ENCODE results near the gene AMT. TPM values are rescaled to one million over a fixed set of nuclear protein-coding genes. Genes with fewer than 3 reads are reported as not detected.

The AMT gene
- total RNA-seq: 1 to 10 TPM; 4.4 to 6.0 TPM

DNA sequence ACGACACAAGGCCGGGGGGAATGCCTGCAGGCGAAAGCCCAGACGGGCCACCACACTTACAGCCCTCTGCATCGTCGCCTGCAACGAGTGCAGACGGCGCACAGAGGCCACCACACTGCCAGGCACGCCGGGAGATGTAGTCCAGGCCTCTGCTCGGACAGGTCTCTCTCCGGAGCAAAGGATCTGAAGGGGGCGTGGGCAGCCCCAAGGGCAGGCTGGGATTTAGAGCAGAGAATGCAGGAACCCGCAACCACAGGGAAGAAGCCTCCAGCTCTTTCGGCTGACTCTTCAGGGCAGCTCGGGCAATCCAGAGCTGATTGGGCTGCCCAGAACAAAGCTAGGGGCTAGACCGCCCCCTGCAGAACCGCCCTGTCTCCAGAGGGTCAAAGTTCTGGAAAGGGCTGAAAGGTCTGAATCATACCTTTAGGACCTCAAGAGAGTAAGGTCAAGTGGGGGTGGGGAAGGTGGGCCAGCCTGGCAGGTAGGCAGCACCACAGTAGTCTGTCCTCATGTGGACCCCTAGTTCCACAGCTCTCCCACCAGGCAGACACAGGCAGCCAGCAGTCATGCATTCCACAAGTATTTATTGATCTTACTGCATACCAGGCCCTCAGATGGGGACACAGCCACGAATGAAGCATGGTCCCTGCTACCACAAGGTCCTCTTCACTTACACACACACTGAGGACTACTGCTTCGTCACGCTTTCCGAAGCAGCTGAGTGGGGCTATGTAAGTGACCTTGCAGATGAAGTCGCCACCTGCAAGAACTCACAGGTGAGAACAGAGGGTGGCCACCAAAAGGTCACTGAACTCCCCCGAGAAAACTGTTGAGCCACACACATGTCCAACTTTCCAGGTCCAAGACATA, at the start of gene AMT:
TSS of gene AMT (minus strand) at position 95 of the 870 bp plus-strand sequence. CDS start at position 72, 23 bp downstream.
- Mint-ChIP-seq H3K36me3 (no peaks in the 10 kb centered on the region), H3K4me3 (no peak within 1 kb of the TSS), H3K4me1 (ENCODE audit: low read depth in 2 of 2) (peaks cover 39 to 44% of the 10 kb centered on the region in 2 donors), H3K27ac (no peak within 1 kb of the TSS), H3K27me3 (no peaks in the 10 kb centered on the region), H3K9me3 (no peaks in the 10 kb centered on the region)
- DNase-seq (ENCODE audit: low spot score) (no peak), ATAC-seq (no peak)

GRCh38 chr3:49470714-49471420, 48.6 kb upstream of the AMT start:
- H3K27ac Mint-ChIP-seq: peak overlapping the region; percentile 80 to 93
- no peaks in the 10 kb centered on the region for H3K36me3 Mint-ChIP-seq
- H3K27me3 Mint-ChIP-seq: no peaks in the 10 kb centered on the region
- DNase-seq (ENCODE audit: low spot score) (no peak), ATAC-seq (peak in 1 of 2 donors; percentile 39)
- H3K4me1 Mint-ChIP-seq (ENCODE audit: low read depth in 2 of 2): peaks cover 21 to 23% of the 10 kb centered on the region in 2 donors
- H3K4me3 Mint-ChIP-seq: peak overlapping the region; percentile 93
- H3K9me3 Mint-ChIP-seq: no peaks in the 10 kb centered on the region

GRCh38 chr3:49469936-49470713, 47.9 kb upstream of the AMT start, which contains the start of gene DAG1:
Gene DAG1 (plus strand): TSS chr3:49470267. CDS start chr3:49510535, 40,268 bp downstream.
- H3K27me3 Mint-ChIP-seq: no peaks in the 10 kb centered on the region
- H3K4me1 Mint-ChIP-seq (ENCODE audit: low read depth in 2 of 2): peaks cover 21% of the 10 kb centered on the region in 2 donors
- peak within 1 kb of the TSS; percentile 80 to 93 for H3K27ac Mint-ChIP-seq
- peak within 1 kb of the TSS; percentile 93 for H3K4me3 Mint-ChIP-seq
- ATAC-seq (peak; percentile 95 to 96), DNase-seq (ENCODE audit: low spot score) (peak; percentile 97)
- no peaks in the 10 kb centered on the region for H3K36me3 Mint-ChIP-seq
- H3K9me3 Mint-ChIP-seq: no peaks in the 10 kb centered on the region

GRCh38 chr3:49469037-49469935, 47.0 kb upstream of the AMT start:
- no peak for ATAC-seq

DNA sequence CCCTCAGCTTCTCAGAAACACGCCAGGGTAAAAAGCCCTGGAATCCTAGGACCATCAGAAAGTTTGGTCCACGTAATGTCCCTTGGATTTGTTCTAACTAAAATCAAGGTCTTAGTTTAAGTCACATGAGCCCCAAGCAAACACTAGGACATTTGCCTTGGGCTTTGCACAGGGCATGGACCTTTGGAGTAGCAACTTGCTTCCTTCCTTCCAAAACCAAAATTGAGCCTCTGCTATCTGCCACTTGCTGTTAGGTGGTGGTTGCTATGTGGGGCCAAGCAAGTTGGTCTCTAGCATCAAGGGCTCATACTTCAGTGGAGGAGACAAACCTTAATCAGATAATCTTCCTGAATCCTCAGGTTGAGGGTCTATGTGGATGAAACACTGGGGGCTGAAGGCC, 43.8 kb upstream of the AMT start:
- ATAC-seq: no peak
- H3K27me3 Mint-ChIP-seq: no peaks in the 10 kb centered on the region
- peaks cover 8 to 9% of the 10 kb centered on the region in 2 donors for H3K4me1 Mint-ChIP-seq (ENCODE audit: low read depth in 2 of 2)
- no peak for DNase-seq (ENCODE audit: low spot score)
- H3K4me3 Mint-ChIP-seq: no peak overlapping the region
- H3K9me3 Mint-ChIP-seq: no peaks in the 10 kb centered on the region
- H3K27ac Mint-ChIP-seq: no peak overlapping the region
- no peaks in the 10 kb centered on the region for H3K36me3 Mint-ChIP-seq

More at GRCh38 chr3:49469037-49469935, 47.0 kb upstream of the AMT start:
- peaks cover 21% of the 10 kb centered on the region in 2 donors for H3K4me1 Mint-ChIP-seq (ENCODE audit: low read depth in 2 of 2)
- peak overlapping the region; percentile 93 for H3K4me3 Mint-ChIP-seq
- no peaks in the 10 kb centered on the region for H3K36me3 Mint-ChIP-seq
- no peaks in the 10 kb centered on the region for H3K27me3 Mint-ChIP-seq
- H3K27ac Mint-ChIP-seq: peak overlapping the region; percentile 73 to 89
- no peak for DNase-seq (ENCODE audit: low spot score)
- H3K9me3 Mint-ChIP-seq: no peaks in the 10 kb centered on the region

DNA sequence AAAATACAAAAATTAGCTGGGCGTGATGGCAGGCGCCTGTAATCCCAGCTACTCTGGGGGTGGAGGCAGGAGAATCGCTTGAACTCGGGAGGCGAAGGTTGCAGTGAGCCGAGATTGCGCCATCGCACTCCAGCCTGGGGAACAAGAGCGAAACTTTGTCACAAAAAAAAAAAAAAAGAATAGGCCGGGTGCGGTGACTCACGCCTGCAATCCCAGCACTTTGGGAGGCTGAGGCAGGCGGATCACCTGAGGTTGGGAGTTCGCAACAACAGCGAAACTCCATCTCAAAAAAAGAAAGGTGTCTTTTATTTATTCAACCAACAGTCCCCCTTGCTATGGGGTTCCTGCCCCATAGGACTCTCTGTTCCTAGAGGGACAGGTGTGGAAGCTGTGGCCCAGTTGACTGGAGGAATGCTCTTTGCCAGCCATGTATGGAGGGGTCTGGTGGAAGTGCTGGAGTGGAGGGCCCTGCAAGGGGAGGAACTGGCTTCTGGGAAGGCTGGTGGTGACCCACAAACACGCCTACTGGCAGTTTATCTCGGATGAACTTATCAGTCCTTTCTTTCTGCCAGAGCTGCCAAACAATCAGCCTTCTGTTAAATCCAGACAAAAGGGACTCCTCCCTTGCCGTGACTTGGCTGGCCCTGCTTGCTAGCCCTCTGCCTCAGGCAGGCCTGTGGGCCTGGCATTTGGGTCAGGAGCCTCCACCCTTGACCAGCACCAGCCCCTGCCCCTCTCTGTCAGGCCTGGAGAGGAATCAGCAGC, 43.2 kb upstream of the AMT start:
- DNase-seq (ENCODE audit: low spot score): no peak
- H3K27me3 Mint-ChIP-seq: no peaks in the 10 kb centered on the region
- H3K27ac Mint-ChIP-seq: no peak overlapping the region
- no peaks in the 10 kb centered on the region for H3K36me3 Mint-ChIP-seq
- no peak overlapping the region for H3K4me3 Mint-ChIP-seq
- no peak for ATAC-seq
- H3K9me3 Mint-ChIP-seq: no peaks in the 10 kb centered on the region
- H3K4me1 Mint-ChIP-seq (ENCODE audit: low read depth in 2 of 2): peaks cover 5 to 6% of the 10 kb centered on the region in 2 donors

- Mint-ChIP-seq H3K9me3 (no peaks in the 10 kb centered on the region), H3K4me3 (no peak overlapping the region), H3K36me3 (no peaks in the 10 kb centered on the region), H3K27me3 (no peaks in the 10 kb centered on the region), H3K27ac (no peak overlapping the region), H3K4me1 (ENCODE audit: low read depth in 2 of 2) (no peaks in the 10 kb centered on the region)
- DNase-seq (ENCODE audit: low spot score): no peak
- no peak for ATAC-seq
Measured at GRCh38 chr3:49462222-49462621, 39.9 kb upstream of the AMT start.

GRCh38 chr3:49461443-49462171, 39.3 kb upstream of the AMT start:
- no peak overlapping the region for H3K4me3 Mint-ChIP-seq
- ATAC-seq: no peak
- no peaks in the 10 kb centered on the region for H3K27me3 Mint-ChIP-seq
- no peaks in the 10 kb centered on the region for H3K4me1 Mint-ChIP-seq (ENCODE audit: low read depth in 2 of 2)
- H3K36me3 Mint-ChIP-seq: no peaks in the 10 kb centered on the region
- H3K9me3 Mint-ChIP-seq: no peaks in the 10 kb centered on the region
- no peak overlapping the region for H3K27ac Mint-ChIP-seq
- DNase-seq (ENCODE audit: low spot score): no peak

GRCh38 chr3:49460956-49461355, 38.7 kb upstream of the AMT start:
- no peak for ATAC-seq
- H3K27ac Mint-ChIP-seq: no peak overlapping the region
- H3K4me1 Mint-ChIP-seq (ENCODE audit: low read depth in 2 of 2): no peaks in the 10 kb centered on the region
- no peak overlapping the region for H3K4me3 Mint-ChIP-seq
- no peaks in the 10 kb centered on the region for H3K27me3 Mint-ChIP-seq
- DNase-seq (ENCODE audit: low spot score): no peak
- H3K9me3 Mint-ChIP-seq: no peaks in the 10 kb centered on the region
- no peaks in the 10 kb centered on the region for H3K36me3 Mint-ChIP-seq

GRCh38 chr3:49460188-49460890, 38.1 kb upstream of the AMT start:
- ATAC-seq (peak in 1 of 2 donors; percentile 32), DNase-seq (ENCODE audit: low spot score) (no peak)
- H3K4me3 Mint-ChIP-seq: no peak overlapping the region
- H3K4me1 Mint-ChIP-seq (ENCODE audit: low read depth in 2 of 2): no peaks in the 10 kb centered on the region
- H3K9me3 Mint-ChIP-seq: no peaks in the 10 kb centered on the region
- no peak overlapping the region for H3K27ac Mint-ChIP-seq
- no peaks in the 10 kb centered on the region for H3K27me3 Mint-ChIP-seq
- H3K36me3 Mint-ChIP-seq: no peaks in the 10 kb centered on the region

DNA sequence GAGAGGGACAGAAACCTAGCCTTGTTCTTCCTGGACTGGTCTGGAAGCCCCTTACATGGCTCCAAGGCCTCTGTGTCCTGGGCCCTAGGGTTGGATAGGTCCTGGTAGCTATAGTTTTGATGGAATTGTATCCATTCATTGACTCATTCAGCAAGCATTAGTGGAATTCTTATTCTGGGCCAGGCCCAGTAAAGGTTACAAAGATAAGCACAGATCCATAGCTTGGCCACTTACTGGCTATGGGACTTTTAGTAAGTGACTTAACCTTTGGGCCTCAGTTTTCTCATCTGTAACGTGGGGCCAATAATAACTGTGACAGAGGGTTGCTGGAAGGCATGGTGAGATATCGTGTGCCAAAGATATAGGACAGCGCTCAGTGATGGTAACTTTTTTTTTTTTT, 34.2 kb upstream of the AMT start:
- Mint-ChIP-seq H3K4me3 (no peak overlapping the region), H3K27ac (no peak overlapping the region), H3K4me1 (ENCODE audit: low read depth in 2 of 2) (no peaks in the 10 kb centered on the region), H3K27me3 (no peaks in the 10 kb centered on the region), H3K36me3 (no peaks in the 10 kb centered on the region), H3K9me3 (no peaks in the 10 kb centered on the region)
- DNase-seq (ENCODE audit: low spot score): no peak
- ATAC-seq: no peak

All from natural killer cell treated with Interleukin-12 subunit alpha and Interleukin-12 subunit beta and Interleukin-15 and Interleukin-18, amount 100 ng/mL, for 72 hours (primary cell).